Sigmoid colon (tissue), 7 donors: ENCODE results near the gene FMNL2. TPM values are rescaled to one million over a fixed set of nuclear protein-coding genes. Genes with fewer than 3 reads are reported as not detected.

Experiments used
- DNase-seq: peaks from one replicate; pipeline ENCODE4 v3.0.0-alpha.2; 2019
- H3K27ac ChIP-seq, 4 donors: fragments of 200-600 bp; sonication (generic); one replicate each; pipeline ENCODE4 v1.5.1; 2016 to 2019; ENCODE audit warnings: mild to moderate bottlenecking in 1 of 4
- H3K27me3 ChIP-seq, 3 donors: fragments of 200-600 bp; sonication (generic); one replicate each; pipeline ENCODE4 v1.5.1; 2019; ENCODE audit warnings: mild to moderate bottlenecking in 1 of 3
- H3K36me3 ChIP-seq, 4 donors: fragments of 200-600 bp; sonication (generic); one replicate each; pipeline ENCODE4 v1.5.1; 2016 to 2019
- H3K4me1 ChIP-seq, 4 donors: fragments of 200-600 bp; sonication (generic); one replicate each; pipeline ENCODE4 v1.5.1; 2017 to 2019
- H3K4me3 ChIP-seq, 4 donors: fragments of 200-600 bp; sonication (generic); one replicate each; pipeline ENCODE4 v1.5.1; 2017 to 2019; ENCODE audit warnings: mild to moderate bottlenecking in 2 of 4, moderate library complexity in 1 of 4
- H3K9me3 ChIP-seq, 4 donors: fragments of 200-600 bp in 3 of 4; sonication (generic) in 3 of 4; one replicate each; pipeline versions ENCODE4 v1.5.1 to v1.6.1; 2013 to 2019
- CTCF ChIP-seq, 4 experiments: fragments of 450-650 bp in 3 of 4; fragments of 200-600 bp in 1 of 4; IDR thresholded peaks; one replicate each; pipeline ENCODE4 v1.5.1; 2016 to 2019; ENCODE audit warnings: antibody characterized with exemption in 4 of 4, mild to moderate bottlenecking in 3 of 4, moderate library complexity in 2 of 4
- EP300 ChIP-seq, 4 donors: sonication (generic); formaldehyde crosslinking; IDR thresholded peaks; one replicate each; pipeline ENCODE4 v1.6.1; 2017; ENCODE audit warnings: antibody characterized with exemption in 4 of 4
- POLR2A ChIP-seq, 2 donors: fragments of 450-650 bp; IDR thresholded peaks; one replicate each; pipeline ENCODE4 v1.6.1; 2016; ENCODE audit warnings: antibody characterized with exemption in 2 of 2, mild to moderate bottlenecking in 2 of 2, moderate library complexity in 2 of 2
- POLR2AphosphoS5 ChIP-seq, 4 donors: sonication (generic); formaldehyde crosslinking; IDR thresholded peaks; one replicate each; pipeline ENCODE4 v1.6.1; 2017; ENCODE audit warnings: antibody characterized with exemption in 4 of 4
- WGBS, 2 donors: extraction: QIAGEN DNeasy Blood & Tissue Kit; methylation state at CpG; one replicate each; pipeline ENCODE4 v1.1.7; 2013; 5-methylcytosine and 5-hydroxymethylcytosine counted together
- intact Hi-C: fragments of 100-400 bp; cut with DNase I; formaldehyde crosslinking; loops from one replicate; pipeline ENCODE4 v1.15.1; 2023
- polyA plus RNA-seq, 3 donors: library from polyadenylated mRNA; stranded (reverse); fragments of 200-250 nt; gene quantifications; one replicate each; pipeline ENCODE4 v1.2.3, GENCODE V29; 2013
- total RNA-seq, 4 donors: library from RNA; depleted of rRNA; stranded (reverse); fragments of >200 nt; gene quantifications; one replicate each; pipeline ENCODE4 v1.1.0, GENCODE V29; 2016
- donor health status: healthy with polysubstance abuse.
- donor health status: Bipolar disorder and iron deficiency.
- donor health status: healthy.

The FMNL2 gene
- total and polyA plus RNA-seq, 7 donors = 9.4 to 30.5 (median 17.8) TPM

DNA sequence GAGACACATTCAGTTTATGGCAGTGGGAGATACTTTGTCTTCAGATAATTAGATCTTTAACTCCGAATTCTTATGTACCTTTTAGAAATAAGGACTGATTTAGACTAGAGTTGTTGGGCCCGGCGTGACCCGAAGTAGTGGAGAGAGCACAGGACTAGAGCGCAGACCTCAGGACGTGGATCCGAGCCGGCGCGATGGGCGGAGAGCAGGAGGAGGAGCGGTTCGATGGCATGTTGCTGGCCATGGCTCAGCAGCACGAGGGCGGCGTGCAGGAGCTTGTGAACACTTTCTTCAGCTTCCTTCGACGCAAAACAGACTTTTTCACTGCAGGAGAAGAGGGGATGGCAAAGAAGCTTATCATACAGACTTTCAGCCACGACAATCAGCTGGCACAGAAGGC is 54.5 kb downstream of the FMNL2 start:
- no peaks in the 10 kb centered on the region for H3K36me3 ChIP-seq
- no peak overlapping the region for H3K27ac ChIP-seq
- H3K9me3 ChIP-seq = no peaks in the 10 kb centered on the region
- H3K4me3 ChIP-seq = no peak overlapping the region
- TF ChIP-seq CTCF (IDR thresholded peaks at IDR 0.05) (no peak), POLR2A (IDR thresholded peaks at IDR 0.05) (no peak), EP300 (IDR thresholded peaks at IDR 0.05) (no peak), POLR2AphosphoS5 (IDR thresholded peaks at IDR 0.05) (no peak)
- 96 to 98% methylated on average over 19 of the region's 19 CpGs for WGBS, 2 donors
- H3K4me1 ChIP-seq = peaks cover 0 to 4% (median 0%) of the 10 kb centered on the region in 4 donors
- intact Hi-C loops = no loop called here
- no peaks in the 10 kb centered on the region for H3K27me3 ChIP-seq
- no peak for DNase-seq

- no peak for DNase-seq
- 28 to 79% methylated on average over 2 of the region's 2 CpGs for WGBS, 2 donors
- intact Hi-C loops = no loop called here
- TF ChIP-seq POLR2AphosphoS5 (IDR thresholded peaks at IDR 0.05) = no peak
- H3K9me3 ChIP-seq = no peaks in the 10 kb centered on the region
- no peak overlapping the region for H3K27ac ChIP-seq
- H3K4me3 ChIP-seq = no peak overlapping the region
- H3K36me3 ChIP-seq = no peaks in the 10 kb centered on the region
- no peaks in the 10 kb centered on the region for H3K27me3 ChIP-seq
- H3K4me1 ChIP-seq = peaks cover 0 to 17% (median 9%) of the 10 kb centered on the region in 4 donors
Measured at GRCh38 chr2:152390837-152391236, 55.9 kb downstream of the FMNL2 start.

DNA sequence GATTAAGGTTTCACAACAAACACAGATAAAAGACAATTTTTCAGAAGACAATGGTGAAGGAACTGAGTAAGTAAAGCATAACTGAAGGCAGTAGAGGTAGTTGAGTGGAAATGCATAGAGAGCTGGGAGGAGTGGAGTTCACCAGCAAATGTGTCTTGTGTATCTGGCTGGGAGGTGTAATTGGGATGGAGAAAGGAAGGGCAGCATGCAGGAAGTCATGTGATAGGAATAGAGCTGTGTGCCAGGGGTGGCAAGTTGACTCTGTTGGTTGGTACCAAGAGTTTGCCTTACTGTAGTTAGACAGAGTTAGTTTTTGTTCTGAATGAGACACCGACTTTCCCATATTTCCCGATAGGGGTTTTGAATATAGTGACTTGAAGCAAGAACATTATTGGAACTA is 56.3 kb downstream of the FMNL2 start:
- intact Hi-C loops = no loop called here
- Histone ChIP-seq H3K27me3 (no peaks in the 10 kb centered on the region), H3K4me3 (no peak overlapping the region), H3K27ac (no peak overlapping the region), H3K4me1 (peaks cover 0 to 22% (median 14%) of the 10 kb centered on the region in 4 donors), H3K36me3 (no peaks in the 10 kb centered on the region), H3K9me3 (no peaks in the 10 kb centered on the region)
- TF ChIP-seq EP300 (IDR thresholded peaks at IDR 0.05) (no peak), CTCF (IDR thresholded peaks at IDR 0.05) (no peak), POLR2A (IDR thresholded peaks at IDR 0.05) (no peak), POLR2AphosphoS5 (IDR thresholded peaks at IDR 0.05) (no peak)
- 93 to 98% methylated on average over 2 of the region's 2 CpGs for WGBS, 2 donors
- no peak for DNase-seq

DNA sequence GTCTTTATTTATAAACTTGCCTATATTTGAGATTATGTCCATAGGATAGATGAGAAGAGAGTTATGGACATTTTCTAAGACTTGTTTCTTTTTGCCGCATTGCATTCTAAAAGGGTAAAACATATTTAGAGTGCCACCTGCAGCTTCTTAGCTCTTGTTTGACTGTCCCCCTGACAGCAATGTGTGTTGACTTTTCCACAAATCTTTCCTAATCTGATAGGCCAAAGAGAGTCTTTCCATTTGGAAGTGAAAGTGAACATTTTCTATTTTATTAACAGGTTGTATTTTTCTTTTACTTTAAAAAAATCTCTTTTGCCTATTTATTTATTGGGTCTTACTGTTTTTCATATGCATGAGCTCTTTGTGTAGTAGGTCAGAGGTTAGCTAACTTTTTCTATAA is 58.4 kb downstream of the FMNL2 start:
- Histone ChIP-seq H3K27ac (no peak overlapping the region), H3K36me3 (no peaks in the 10 kb centered on the region), H3K4me3 (no peak overlapping the region), H3K9me3 (no peaks in the 10 kb centered on the region), H3K4me1 (peaks cover 0 to 32% (median 23%) of the 10 kb centered on the region in 4 donors), H3K27me3 (no peaks in the 10 kb centered on the region)
- DNase-seq = no peak
- 93 to 94% methylated on average over 1 of the region's 1 CpG for WGBS, 2 donors
- no peak for TF ChIP-seq POLR2A (IDR thresholded peaks at IDR 0.05)
- TF ChIP-seq CTCF (IDR thresholded peaks at IDR 0.05) = no peak
- TF ChIP-seq EP300 (IDR thresholded peaks at IDR 0.05) = no peak
- TF ChIP-seq POLR2AphosphoS5 (IDR thresholded peaks at IDR 0.05) = no peak
- intact Hi-C loops = no loop called here

- TF ChIP-seq POLR2A (IDR thresholded peaks at IDR 0.05) (no peak), POLR2AphosphoS5 (IDR thresholded peaks at IDR 0.05) (no peak), CTCF (IDR thresholded peaks at IDR 0.05) (no peak), EP300 (IDR thresholded peaks at IDR 0.05) (no peak)
- Histone ChIP-seq H3K4me3 (no peak overlapping the region), H3K36me3 (no peaks in the 10 kb centered on the region), H3K27ac (peak overlapping the region in 2 of 4 donors; percentile 6 to 59), H3K9me3 (no peaks in the 10 kb centered on the region), H3K27me3 (no peaks in the 10 kb centered on the region), H3K4me1 (peaks cover 0 to 32% (median 28%) of the 10 kb centered on the region in 4 donors)
- intact Hi-C loops = no loop called here
- DNase-seq = no peak
Measured at GRCh38 chr2:152394326-152394725, 59.4 kb downstream of the FMNL2 start.
